H1 (cell line): ENCODE data around the gene FXYD5. TPM values are rescaled to one million over a fixed set of nuclear protein-coding genes. Genes with fewer than 3 reads are reported as not detected.

ENCODE experiments used
- CTCF ChIA-PET: fragments of 300-600 bp; sonication (Branson Sonifier 250); formaldehyde crosslinking; loops from one replicate; lab custom pipeline; 2021; ENCODE audit not compliant: partially characterized antibody; lab: Charles Lee
- POLR2A ChIA-PET: fragments of 300-600 bp; sonication (Branson Sonifier 250); formaldehyde crosslinking; loops from one replicate; lab custom pipeline; 2021; ENCODE audit warnings: inconsistent platforms; ENCODE audit not compliant: partially characterized antibody; lab: Charles Lee
- DNase-seq, 2 experiments: peaks; one replicate each; pipeline versions ENCODE4 v3.0.0 to v3.0.0-alpha.2; 2010 to 2022; ENCODE audit warnings: low spot score in 2 of 2, low read depth in 1 of 2, mixed read lengths in 1 of 2
- FAIRE-seq: peaks from 2 replicates; lab custom pipeline; 2011; peaks lifted over from hg19 to GRCh38; lab: Jason Lieb, UNC
- H2AFZ ChIP-seq: 2 replicates; pipeline ENCODE4 v1.8.1; 2012; ENCODE audit warnings: low read length, inconsistent platforms
- H2AK5ac ChIP-seq: 2 replicates; pipeline ENCODE4 v1.6.1; 2013; ENCODE audit warnings: low read depth, low read length
- H2BK120ac ChIP-seq: replicated peaks from 2 replicates; pipeline ENCODE3; 2013; ENCODE audit warnings: low read depth, low read length, inconsistent platforms
- H2BK12ac ChIP-seq: 2 replicates; pipeline ENCODE4 v1.6.1; 2013; ENCODE audit warnings: low read depth, low read length
- H2BK15ac ChIP-seq: 2 replicates; pipeline ENCODE4 v1.6.1; 2013; ENCODE audit warnings: low read length
- H2BK20ac ChIP-seq: 2 replicates; pipeline ENCODE4 v1.6.1; 2013; ENCODE audit warnings: low read length
- H2BK5ac ChIP-seq: 2 replicates; pipeline ENCODE4 v1.6.1; 2013; ENCODE audit warnings: low read depth, low read length
- H3K14ac ChIP-seq: 2 replicates; pipeline ENCODE4 v1.6.1; 2013; ENCODE audit warnings: inconsistent platforms; ENCODE audit not compliant: insufficient read length
- H3K18ac ChIP-seq: 2 replicates; pipeline ENCODE4 v1.6.1; 2013; ENCODE audit warnings: low read length; ENCODE audit errors: extremely low read depth
- H3K23ac ChIP-seq: 2 replicates; pipeline ENCODE4 v1.6.1; 2013; ENCODE audit warnings: inconsistent platforms; ENCODE audit not compliant: insufficient read length
- H3K23me2 ChIP-seq: 2 replicates; pipeline ENCODE4 v1.6.1; 2013; ENCODE audit warnings: low read depth, low read length
- H3K27ac ChIP-seq: 2 replicates; pipeline ENCODE4 v1.6.1; 2011; ENCODE audit warnings: low read depth, low read length, inconsistent platforms
- H3K27me3 ChIP-seq, 4 experiments: replicated peaks in 1 of 4; 1 replicate in 1 of 4; 2 replicates in 3 of 4; pipeline versions ENCODE4 v1.6.1 to v1.8.1; 2011 to 2013; ENCODE audit warnings: low read length in 3 of 4, mild to moderate bottlenecking in 3 of 4, inconsistent platforms in 2 of 4, mixed read lengths in 2 of 4, moderate library complexity in 1 of 4; ENCODE audit not compliant: control insufficient read depth in 3 of 4, insufficient read depth in 3 of 4; ENCODE audit errors: extremely low read depth in 1 of 4
- H3K36me3 ChIP-seq, 4 experiments: 2 replicates each; pipeline versions ENCODE4 v1.6.1 to v1.8.1; 2011 to 2013; ENCODE audit warnings: mild to moderate bottlenecking in 4 of 4, low read length in 3 of 4, moderate library complexity in 2 of 4, control low read depth in 1 of 4, inconsistent platforms in 1 of 4; ENCODE audit not compliant: insufficient read depth in 4 of 4, control insufficient read depth in 2 of 4
- H3K4ac ChIP-seq: replicated peaks from 2 replicates; pipeline ENCODE3; 2013; ENCODE audit warnings: low read length, low read depth, mixed read lengths, inconsistent platforms; ENCODE audit not compliant: insufficient read length
- H3K4me1 ChIP-seq, 4 experiments: replicated peaks in 1 of 4; 1 replicate in 1 of 4; 2 replicates in 3 of 4; pipeline versions ENCODE4 v1.6.1 to v1.8.1; 2011 to 2013; ENCODE audit warnings: low read length in 3 of 4, inconsistent platforms in 2 of 4, mixed read lengths in 1 of 4; ENCODE audit not compliant: insufficient read depth in 4 of 4, control insufficient read depth in 3 of 4
- H3K4me2 ChIP-seq, 2 experiments: 2 replicates each; pipeline versions ENCODE4 v1.6.1 to v1.8.1; 2011 to 2013; ENCODE audit warnings: low read depth in 2 of 2, low read length in 2 of 2, control low read depth in 1 of 2, inconsistent platforms in 1 of 2, mild to moderate bottlenecking in 1 of 2; ENCODE audit not compliant: insufficient read depth in 1 of 2
- H3K4me3 ChIP-seq, 4 experiments: fragments of 200-600, 300-600 bp in 1 of 4; sonication (generic), shearing (Covaris generic), sonication (Bioruptor Twin) in 1 of 4; 2 replicates each; pipeline versions ENCODE4 v1.5.1 to v1.8.1; 2011 to 2016; ENCODE audit warnings: low read length in 4 of 4, low read depth in 3 of 4, control low read depth in 2 of 4, inconsistent platforms in 2 of 4, mild to moderate bottlenecking in 2 of 4, mixed read lengths in 1 of 4, moderate library complexity in 1 of 4; ENCODE audit not compliant: insufficient read depth in 2 of 4; ENCODE audit errors: extremely low read depth in 1 of 4
- H3K56ac ChIP-seq: replicated peaks from 2 replicates; pipeline ENCODE3; 2013; ENCODE audit warnings: low read depth, mild to moderate bottlenecking, mixed read lengths, low read length, inconsistent platforms; ENCODE audit not compliant: insufficient read length
- H3K79me1 ChIP-seq: 2 replicates; pipeline ENCODE4 v1.6.1; 2013; ENCODE audit warnings: low read depth, low read length, control low read depth
- H3K79me2 ChIP-seq, 2 experiments: 2 replicates each; pipeline versions ENCODE4 v1.6.1 to v1.8.1; 2012 to 2013; ENCODE audit warnings: low read length in 2 of 2, mild to moderate bottlenecking in 2 of 2, inconsistent platforms in 1 of 2; ENCODE audit not compliant: insufficient read depth in 2 of 2, control insufficient read depth in 1 of 2
- H3K9ac ChIP-seq, 4 experiments: replicated peaks in 1 of 4; 1 replicate in 1 of 4; 2 replicates in 3 of 4; pipeline versions ENCODE4 v1.6.1 to v1.8.1; 2011 to 2013; ENCODE audit warnings: low read depth in 3 of 4, low read length in 3 of 4, control low read depth in 2 of 4, mild to moderate bottlenecking in 2 of 4, moderate library complexity in 2 of 4, inconsistent platforms in 1 of 4; ENCODE audit errors: extremely low read depth in 1 of 4
- H3K9me3 ChIP-seq, 2 experiments: 2 replicates each; pipeline versions ENCODE4 v1.6.1 to v1.8.1; 2012 to 2013; ENCODE audit warnings: mild to moderate bottlenecking in 2 of 2, moderate library complexity in 2 of 2, control low read depth in 1 of 2, inconsistent platforms in 1 of 2, low read depth in 1 of 2, low read length in 1 of 2, mixed read lengths in 1 of 2; ENCODE audit not compliant: insufficient read depth in 2 of 2
- H4K20me1 ChIP-seq, 2 experiments: replicated peaks in 1 of 2; 2 replicates each; pipeline versions ENCODE3 to v1.8.1; 2011 to 2013; ENCODE audit warnings: inconsistent platforms in 2 of 2, low read length in 2 of 2, mild to moderate bottlenecking in 1 of 2; ENCODE audit not compliant: insufficient read depth in 2 of 2, control insufficient read depth in 1 of 2
- H4K5ac ChIP-seq: 2 replicates; pipeline ENCODE4 v1.6.1; 2013; ENCODE audit warnings: low read length, low read depth, mixed read lengths, inconsistent platforms; ENCODE audit not compliant: insufficient read length
- H4K8ac ChIP-seq: 2 replicates; pipeline ENCODE4 v1.8.0; 2013; ENCODE audit warnings: mild to moderate bottlenecking, moderate library complexity, low read length, inconsistent platforms; ENCODE audit not compliant: insufficient read depth; ENCODE audit errors: extremely low read depth
- H4K91ac ChIP-seq: replicated peaks from 2 replicates; pipeline ENCODE3; 2013; ENCODE audit warnings: low read length, mixed read lengths, inconsistent platforms; ENCODE audit not compliant: insufficient read length
- JUN ChIP-seq: IDR thresholded peaks from 2 replicates; pipeline ENCODE4 v1.6.1; 2011; ENCODE audit warnings: low read depth, mild to moderate bottlenecking, improper control_type of control experiment, low read length
- WGBS, 2 experiments: shearing (Covaris generic) in 1 of 2; methylation state at CpG; one replicate each; pipeline versions ENCODE4 v1.1.6 to v1.1.7; 2013 to 2015; ENCODE audit warnings: low lambda C conversion rate in 2 of 2, mixed read lengths in 2 of 2, inconsistent platforms in 1 of 2, low coverage in 1 of 2, missing lambda C conversion rate in 1 of 2; ENCODE audit not compliant: insufficient replicate concordance in 2 of 2, insufficient coverage in 1 of 2, insufficient read length in 1 of 2; ENCODE audit errors: extremely low coverage in 1 of 2, missing lambda C conversion rate in 1 of 2; 5-methylcytosine and 5-hydroxymethylcytosine counted together
- polyA plus RNA-seq, 7 experiments: library from polyadenylated mRNA; depleted of rRNA in 3 of 7; stranded (reverse) in 5 of 7; unstranded in 2 of 7; fragments of >200 nt in 5 of 7; fragments of 200-250 nt in 2 of 7; gene quantifications; 1 replicate in 5 of 7; 2 replicates in 1 of 7; 4 replicates in 1 of 7; pipeline versions ENCODE4 v1.2.1 to v1.2.3, GENCODE V29; 2011 to 2013; ENCODE audit warnings: missing spikeins in 2 of 7, mixed read lengths in 2 of 7
- total RNA-seq: library from RNA; stranded (reverse); fragmentation: NEBNext Ultra II Directional; extraction: Animal tissue kit (Norgen Biotek cat#: 25700); gene quantifications from 2 replicates; pipeline ENCODE4 v1.2.1, GENCODE V29; 2021
- TF ChIP-seq, protein P1 (sequence below): IDR thresholded peaks from 2 replicates; pipeline ENCODE4 v1.6.1; 2011; ENCODE audit warnings: low read depth, mild to moderate bottlenecking, low read length; ENCODE audit not compliant: insufficient read depth

The FXYD5 gene
- total and polyA plus RNA-seq, 2 of the 8 experiments (the other 6 are each of a cell fraction or from before 2014, with no cell fraction given), result 99.0 to 191 TPM

DNA sequence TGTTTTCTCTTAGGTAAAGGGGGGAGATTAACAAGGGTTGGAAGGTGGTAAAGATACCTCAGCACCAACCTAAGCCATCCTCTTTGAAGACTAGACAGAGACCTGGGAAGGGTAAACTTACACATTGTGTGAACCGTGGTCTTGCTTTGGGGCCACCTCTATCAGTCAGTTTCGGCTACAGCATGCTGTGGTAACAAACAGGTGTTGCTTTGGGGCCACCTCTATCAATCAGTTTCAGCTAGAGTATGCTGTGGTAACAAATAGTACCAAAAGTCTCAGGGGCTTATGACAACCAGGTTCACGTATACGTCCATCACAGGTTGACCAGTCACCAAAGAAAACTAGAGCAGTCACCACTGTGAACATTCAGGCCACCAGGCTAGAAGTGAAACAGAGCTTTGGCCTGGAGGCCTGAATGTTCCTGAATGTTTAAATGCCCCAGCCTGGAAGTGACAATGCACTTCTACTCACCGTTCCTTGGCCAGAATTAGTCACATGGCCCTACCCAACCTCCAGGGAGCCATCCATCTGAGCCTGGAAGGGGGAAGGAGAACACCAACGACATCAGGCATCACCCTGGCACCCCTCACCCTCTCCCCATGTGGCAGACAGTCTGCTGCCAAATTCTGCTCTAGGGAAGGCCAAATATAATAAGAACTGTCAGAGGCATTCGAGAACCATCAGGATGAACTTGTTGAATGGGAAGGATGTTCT, 7.6 kb upstream of the FXYD5 start:
- ChIA-PET CTCF (interaction anchor here (1.3 to 1.7 kb wide), 3 partner anchors 10 to 103 kb away, joined by 3 to 4 read pairs (median 3); no protein-coding TSS in a partner anchor), POLR2A (interaction anchor here (0.6 to 1.3 kb wide), 3 partner anchors 17 to 982 kb away, joined by 3 read pairs; no protein-coding TSS in a partner anchor)
- H2AFZ ChIP-seq, result no peak overlapping the region
- no peak overlapping the region for H2BK15ac ChIP-seq
- H3K18ac ChIP-seq, result no peak overlapping the region
- no peak overlapping the region for H3K9ac ChIP-seq
- H3K27me3 ChIP-seq, result peaks cover 0 to 15% (median 7%) of the 10 kb centered on the region in 4 experiments; a peak in 5 of 7 replicates
- H4K91ac ChIP-seq, result no peak overlapping the region
- peaks cover 13% of the 10 kb centered on the region; the same call in 1 of the 2 replicates for H3K23me2 ChIP-seq
- no peak overlapping the region for H3K4ac ChIP-seq
- H3K79me1 ChIP-seq, result no peaks in the 10 kb centered on the region; the same call in 1 of the 2 replicates
- no peak overlapping the region for H2AK5ac ChIP-seq
- no peak overlapping the region for H3K4me3 ChIP-seq
- no peak overlapping the region for H3K27ac ChIP-seq
- WGBS, 2 experiments, result 89% methylated on average over 6 of the region's 7 CpGs; no CpG with 5 or more reads in 1 of the 2 experiments
- no peak overlapping the region for H2BK12ac ChIP-seq
- H3K4me2 ChIP-seq, result no peak overlapping the region
- no peak overlapping the region for H2BK120ac ChIP-seq
- no peaks in the 10 kb centered on the region for H3K9me3 ChIP-seq
- H3K36me3 ChIP-seq, result no peaks in the 10 kb centered on the region
- H3K14ac ChIP-seq, result no peak overlapping the region
- peaks cover 0 to 3% of the 10 kb centered on the region in 2 experiments for H4K20me1 ChIP-seq
- H4K5ac ChIP-seq, result no peak overlapping the region
- DNase-seq, result no peak
- H4K8ac ChIP-seq, result no peak overlapping the region
- H3K79me2 ChIP-seq, result no peaks in the 10 kb centered on the region
- FAIRE-seq, result no peak
- peaks cover 5 to 31% (median 22%) of the 10 kb centered on the region in 4 experiments for H3K4me1 ChIP-seq
- H3K56ac ChIP-seq, result no peak overlapping the region
- no peak overlapping the region for H3K23ac ChIP-seq
- no peak overlapping the region for H2BK20ac ChIP-seq
- no peak overlapping the region for H2BK5ac ChIP-seq
- TF ChIP-seq JUN, result no peak
- TF ChIP-seq, protein P1, sequence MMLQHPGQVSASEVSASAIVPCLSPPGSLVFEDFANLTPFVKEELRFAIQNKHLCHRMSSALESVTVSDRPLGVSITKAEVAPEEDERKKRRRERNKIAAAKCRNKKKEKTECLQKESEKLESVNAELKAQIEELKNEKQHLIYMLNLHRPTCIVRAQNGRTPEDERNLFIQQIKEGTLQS, result no peak
